Hepatocyte (in vitro differentiated cells): ENCODE results near the gene UBE2Q1.

Experiments
- EZH2 ChIP-seq: fragments of 200-600 bp; sonication (generic); IDR thresholded peaks from 2 replicates; pipeline ENCODE4 v1.6.1; 2016; ENCODE audit warnings: antibody characterized with exemption, mild to moderate bottlenecking, borderline replicate concordance
- EZH2phosphoT487 ChIP-seq: fragments of 200-600 bp; sonication (generic); IDR thresholded peaks from one replicate; pipeline ENCODE4 v1.6.1; 2018; ENCODE audit warnings: antibody characterized with exemption, mild to moderate bottlenecking, low read depth, moderate library complexity; ENCODE audit not compliant: unreplicated experiment, severe bottlenecking
- TF ChIP-seq, protein P1 (sequence below): fragments of 200-600 bp; sonication (generic); IDR thresholded peaks from 2 replicates; pipeline ENCODE4 v1.5.1; 2016; ENCODE audit warnings: antibody characterized with exemption, mild to moderate bottlenecking; ENCODE audit not compliant: poor library complexity

DNA sequence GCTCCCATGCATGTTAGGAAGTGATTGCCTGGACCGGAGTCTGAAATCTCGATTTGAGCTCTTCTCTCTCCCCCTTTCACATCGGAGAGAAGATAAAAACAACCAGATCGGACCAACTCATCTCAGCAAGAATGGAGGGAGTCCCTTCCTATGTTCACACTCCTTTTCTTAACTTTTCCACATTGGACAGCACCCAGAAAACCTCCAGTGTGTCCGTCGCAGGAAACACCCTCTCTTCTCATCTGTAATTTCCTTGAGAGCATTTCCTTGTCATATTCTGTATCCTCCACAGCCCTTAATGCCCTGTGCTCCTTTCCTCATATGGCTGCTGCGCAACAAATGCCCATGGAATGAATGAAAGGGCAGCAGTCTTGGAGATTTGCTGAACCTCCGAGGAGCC lies 57.9 kb downstream of the UBE2Q1 start:
- TF ChIP-seq, protein P1, sequence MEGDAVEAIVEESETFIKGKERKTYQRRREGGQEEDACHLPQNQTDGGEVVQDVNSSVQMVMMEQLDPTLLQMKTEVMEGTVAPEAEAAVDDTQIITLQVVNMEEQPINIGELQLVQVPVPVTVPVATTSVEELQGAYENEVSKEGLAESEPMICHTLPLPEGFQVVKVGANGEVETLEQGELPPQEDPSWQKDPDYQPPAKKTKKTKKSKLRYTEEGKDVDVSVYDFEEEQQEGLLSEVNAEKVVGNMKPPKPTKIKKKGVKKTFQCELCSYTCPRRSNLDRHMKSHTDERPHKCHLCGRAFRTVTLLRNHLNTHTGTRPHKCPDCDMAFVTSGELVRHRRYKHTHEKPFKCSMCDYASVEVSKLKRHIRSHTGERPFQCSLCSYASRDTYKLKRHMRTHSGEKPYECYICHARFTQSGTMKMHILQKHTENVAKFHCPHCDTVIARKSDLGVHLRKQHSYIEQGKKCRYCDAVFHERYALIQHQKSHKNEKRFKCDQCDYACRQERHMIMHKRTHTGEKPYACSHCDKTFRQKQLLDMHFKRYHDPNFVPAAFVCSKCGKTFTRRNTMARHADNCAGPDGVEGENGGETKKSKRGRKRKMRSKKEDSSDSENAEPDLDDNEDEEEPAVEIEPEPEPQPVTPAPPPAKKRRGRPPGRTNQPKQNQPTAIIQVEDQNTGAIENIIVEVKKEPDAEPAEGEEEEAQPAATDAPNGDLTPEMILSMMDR, result no peak
- no peak for TF ChIP-seq EZH2
- TF ChIP-seq EZH2phosphoT487, result no peak
